RWPE1 (cell line): ENCODE data around the gene SLIT3.
A peak's percentile ranks its signal among the peaks of the same experiment; 100 is the strongest.

Experiments used
- CTCF ChIA-PET: fragments of 350-600 bp; sonication (Branson Sonifier 250); formaldehyde crosslinking; extraction: SDS; loops from one replicate; lab custom pipeline; 2021; lab: Yijun Ruan, JAX
- POLR2A ChIA-PET: fragments of 400-600 bp; formaldehyde crosslinking; extraction: SDS; loops from one replicate; lab custom pipeline; 2020; ENCODE audit warnings: antibody characterized with exemption; ENCODE audit not compliant: low non-redundant PET; lab: Yijun Ruan, JAX
- DNase-seq: peaks from one replicate; pipeline ENCODE4 v3.0.0; 2012; ENCODE audit warnings: low spot score
- H3K27ac ChIP-seq: fragments of 450-650 bp; 2 replicates; pipeline ENCODE4 v1.5.1; 2017
- TF ChIP-seq, protein P1 (sequence below): fragments of 450-650 bp; conservative IDR thresholded peaks from 2 replicates; pipeline ENCODE4 v1.5.1; 2017; ENCODE audit warnings: low read depth, mild to moderate bottlenecking

SLIT3 gene

DNA sequence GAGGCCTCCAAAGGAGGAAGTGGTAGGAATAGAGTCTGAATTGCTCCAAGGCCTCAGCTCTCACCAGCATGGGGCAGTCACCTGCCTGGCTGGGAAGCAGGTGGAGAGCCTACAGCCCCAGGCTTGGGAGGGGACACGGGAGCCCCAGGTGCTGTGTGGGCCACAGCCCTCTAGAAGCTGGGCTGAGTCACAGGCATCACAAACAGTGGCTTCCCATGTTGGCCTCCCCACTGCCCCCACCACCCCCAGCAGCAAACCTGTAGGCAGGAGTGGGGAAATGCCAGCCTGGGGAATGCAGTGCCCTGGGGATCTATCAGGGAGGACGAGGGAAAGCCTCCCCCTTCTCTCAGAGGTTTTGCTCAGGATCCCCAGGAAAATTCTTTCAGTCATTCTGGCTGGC, 309.6 kb downstream of the SLIT3 start:
- ChIA-PET POLR2A (no interaction called here), CTCF (interaction anchor here (0.6 to 0.7 kb wide), 3 partner anchors 114 to 313 kb away, joined by 3 to 4 read pairs (median 3); no protein-coding TSS in a partner anchor)
- TF ChIP-seq, protein P1, sequence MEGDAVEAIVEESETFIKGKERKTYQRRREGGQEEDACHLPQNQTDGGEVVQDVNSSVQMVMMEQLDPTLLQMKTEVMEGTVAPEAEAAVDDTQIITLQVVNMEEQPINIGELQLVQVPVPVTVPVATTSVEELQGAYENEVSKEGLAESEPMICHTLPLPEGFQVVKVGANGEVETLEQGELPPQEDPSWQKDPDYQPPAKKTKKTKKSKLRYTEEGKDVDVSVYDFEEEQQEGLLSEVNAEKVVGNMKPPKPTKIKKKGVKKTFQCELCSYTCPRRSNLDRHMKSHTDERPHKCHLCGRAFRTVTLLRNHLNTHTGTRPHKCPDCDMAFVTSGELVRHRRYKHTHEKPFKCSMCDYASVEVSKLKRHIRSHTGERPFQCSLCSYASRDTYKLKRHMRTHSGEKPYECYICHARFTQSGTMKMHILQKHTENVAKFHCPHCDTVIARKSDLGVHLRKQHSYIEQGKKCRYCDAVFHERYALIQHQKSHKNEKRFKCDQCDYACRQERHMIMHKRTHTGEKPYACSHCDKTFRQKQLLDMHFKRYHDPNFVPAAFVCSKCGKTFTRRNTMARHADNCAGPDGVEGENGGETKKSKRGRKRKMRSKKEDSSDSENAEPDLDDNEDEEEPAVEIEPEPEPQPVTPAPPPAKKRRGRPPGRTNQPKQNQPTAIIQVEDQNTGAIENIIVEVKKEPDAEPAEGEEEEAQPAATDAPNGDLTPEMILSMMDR: no peak
- 0 out of 2 replicates have a peak overlapping the region, but pooled peaks have one; percentile 2 for H3K27ac ChIP-seq
- DNase-seq: no peak

DNA sequence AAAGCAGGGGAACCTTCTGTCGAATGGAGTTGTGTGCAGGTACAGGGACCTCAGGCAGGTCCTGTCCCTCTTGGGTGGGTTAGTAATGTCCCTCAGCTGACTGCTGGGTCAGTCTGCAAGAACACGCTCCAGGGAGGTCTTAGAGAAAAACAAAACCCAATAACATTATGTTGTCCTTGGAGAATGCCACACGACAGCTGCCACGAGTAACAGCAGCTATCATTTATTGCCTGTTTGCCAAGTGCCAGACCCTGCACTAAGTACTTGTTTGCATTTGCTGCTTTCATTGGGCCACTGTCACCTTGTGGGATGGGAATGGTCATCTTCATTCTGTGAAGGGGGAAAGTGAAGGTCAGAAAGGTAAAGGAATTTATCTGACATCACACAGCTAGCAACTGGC, 310.3 kb downstream of the SLIT3 start:
- ChIA-PET POLR2A (no interaction called here), CTCF (interaction anchor here (0.6 kb wide), 2 partner anchors 115 to 151 kb away, joined by 3 to 4 read pairs; no protein-coding TSS in a partner anchor)
- DNase-seq: no peak
- H3K27ac ChIP-seq: no peak overlapping the region
- TF ChIP-seq, protein P1: no peak

DNA sequence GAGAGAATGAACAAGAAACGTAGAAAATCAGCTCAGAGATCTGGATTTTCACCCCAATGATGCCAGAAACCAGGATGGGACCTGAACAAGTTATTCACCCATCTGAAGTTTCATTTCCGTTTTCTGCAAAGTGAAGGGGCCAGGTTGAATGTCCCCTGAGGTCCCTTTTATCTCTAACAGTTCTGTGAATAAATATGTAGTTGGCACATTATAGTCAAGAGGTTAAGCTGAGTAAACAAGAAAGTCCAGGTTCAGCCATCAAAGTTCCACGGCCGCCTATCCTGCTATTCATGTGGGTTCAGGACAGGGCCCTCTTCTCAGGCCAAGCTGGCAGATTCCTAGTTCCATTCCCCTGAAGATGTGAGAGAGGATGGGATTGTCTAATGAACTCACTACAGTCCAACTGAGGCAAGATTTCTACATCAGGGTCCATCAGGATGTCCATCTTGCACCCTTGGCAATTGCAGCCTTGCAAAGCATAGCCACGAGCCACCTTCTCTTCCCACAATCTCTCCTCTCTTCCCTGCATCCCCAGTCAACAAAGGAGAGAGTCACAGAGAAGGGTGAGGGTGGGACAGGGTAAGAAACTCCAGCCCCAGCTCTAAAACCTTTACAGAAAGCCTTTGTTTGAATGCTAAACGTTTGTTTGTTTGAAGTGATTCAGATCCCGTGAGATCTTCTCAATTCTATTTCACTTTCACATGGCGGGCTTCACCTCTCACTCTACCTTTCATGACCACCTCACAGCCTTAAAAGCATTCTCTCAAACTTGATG, 311.0 kb downstream of the SLIT3 start:
- ChIA-PET POLR2A (no interaction called here), CTCF (no interaction called here)
- H3K27ac ChIP-seq: no peak overlapping the region
- TF ChIP-seq, protein P1: no peak
- no peak for DNase-seq

DNA sequence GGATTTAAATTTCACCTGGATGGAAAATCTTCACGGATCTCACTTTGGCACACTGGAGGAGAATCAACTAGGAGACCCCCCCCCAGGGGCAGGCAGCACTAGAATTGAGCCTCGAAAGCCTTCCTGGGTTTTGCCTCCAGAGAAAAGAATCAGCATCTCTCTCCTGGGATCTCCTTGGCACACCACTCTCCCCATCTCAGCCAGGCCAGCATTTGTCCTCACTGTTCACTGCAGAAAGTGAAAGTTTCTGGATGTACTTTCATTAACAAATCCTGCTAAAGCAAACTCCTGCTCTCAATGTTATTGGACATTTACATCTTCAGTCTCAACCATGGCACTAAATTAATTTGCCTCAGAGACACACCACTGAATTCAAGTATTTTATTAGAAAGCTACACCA, 312.2 kb downstream of the SLIT3 start:
- POLR2A ChIA-PET: no interaction called here
- CTCF ChIA-PET: interaction anchor here (2.4 kb wide), 2 partner anchors 211 to 560 kb away, joined by 13 to 15 read pairs; no protein-coding TSS in a partner anchor
- no peak overlapping the region for H3K27ac ChIP-seq
- DNase-seq: no peak
- TF ChIP-seq, protein P1: no peak

DNA sequence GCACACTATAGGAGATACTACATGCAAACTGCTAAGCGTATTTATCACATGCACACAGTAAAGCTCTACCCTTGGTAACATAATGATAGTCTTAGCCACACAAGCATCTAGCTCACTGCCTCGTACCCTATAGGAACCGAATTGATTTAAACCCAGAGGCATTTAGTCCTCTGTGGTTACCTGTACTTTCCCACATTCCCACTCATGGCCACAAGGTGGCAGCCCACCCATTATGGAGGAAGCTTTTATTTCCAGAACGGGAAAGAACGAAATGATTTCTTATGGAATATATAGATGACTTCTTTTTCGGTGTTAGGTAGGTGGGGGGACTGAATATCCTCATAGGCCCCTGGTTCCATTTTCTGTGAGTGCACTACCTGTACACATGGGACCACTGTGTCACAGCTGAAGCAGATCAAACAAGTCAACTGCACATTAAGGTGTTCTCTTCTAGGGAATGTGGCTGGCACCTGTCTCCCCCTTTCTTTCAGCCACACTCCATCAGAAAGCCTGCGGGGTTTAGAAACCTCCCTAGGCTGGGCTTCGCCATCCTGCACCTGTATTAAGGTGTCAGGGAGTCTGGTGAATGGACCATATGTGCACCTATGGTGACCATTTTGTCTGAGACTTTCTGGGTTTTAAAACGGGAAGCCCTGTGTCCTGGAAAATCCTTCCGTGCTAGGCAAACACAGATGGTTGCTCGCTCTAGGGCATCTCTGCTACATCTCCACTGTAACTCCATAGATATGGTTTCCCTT, 313.2 kb downstream of the SLIT3 start:
- ChIA-PET POLR2A (no interaction called here), CTCF (interaction anchor here (0.5 to 2.4 kb wide), 30 partner anchors 8 to 1956 kb away, joined by 3 to 28 read pairs (median 4); partner anchors contain the start of gene SLIT3)
- TF ChIP-seq, protein P1: peak; percentile 96
- H3K27ac ChIP-seq: no peak overlapping the region
- peak; percentile 76 for DNase-seq

DNA sequence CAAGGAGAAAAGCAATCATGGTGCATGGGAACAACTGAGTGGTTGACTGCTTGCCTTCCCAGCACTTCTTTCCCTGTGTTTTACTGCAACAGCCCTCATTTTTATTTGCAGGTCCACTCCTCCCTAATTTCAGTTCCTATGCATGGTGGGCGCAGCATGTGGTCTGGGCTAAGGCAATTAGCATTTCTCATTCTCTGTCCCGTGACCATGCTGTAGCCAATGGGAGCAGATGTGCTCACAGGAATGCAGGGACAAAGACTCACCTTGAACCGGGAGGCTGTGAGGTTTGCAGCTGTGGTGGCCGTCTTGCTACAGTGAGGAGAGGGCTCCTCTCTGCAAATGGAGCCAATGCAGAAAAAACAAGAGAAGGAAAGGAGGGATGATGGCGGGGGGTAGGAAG, 315.5 kb downstream of the SLIT3 start:
- H3K27ac ChIP-seq: no peak overlapping the region
- TF ChIP-seq, protein P1: no peak
- ChIA-PET POLR2A (no interaction called here), CTCF (no interaction called here)
- no peak for DNase-seq
